Stimulated activated CD4-positive, alpha-beta T cell treated with anti-CD3 and anti-CD28 coated beads, Interleukin-2, amount 100 ng/mL, for 4 hours (primary cell): ENCODE data around the gene CA5A.
"Not testable (repeated sequence)": the region's sequence is repeated elsewhere in the genome, so short reads cannot be mapped to it uniquely, and the experiment has no call there.

Source experiments
- DNase-seq: peaks from one replicate; pipeline ENCODE4 v3.0.0-alpha.2; 2020; ENCODE audit warnings: low read depth

Gene CA5A

DNA sequence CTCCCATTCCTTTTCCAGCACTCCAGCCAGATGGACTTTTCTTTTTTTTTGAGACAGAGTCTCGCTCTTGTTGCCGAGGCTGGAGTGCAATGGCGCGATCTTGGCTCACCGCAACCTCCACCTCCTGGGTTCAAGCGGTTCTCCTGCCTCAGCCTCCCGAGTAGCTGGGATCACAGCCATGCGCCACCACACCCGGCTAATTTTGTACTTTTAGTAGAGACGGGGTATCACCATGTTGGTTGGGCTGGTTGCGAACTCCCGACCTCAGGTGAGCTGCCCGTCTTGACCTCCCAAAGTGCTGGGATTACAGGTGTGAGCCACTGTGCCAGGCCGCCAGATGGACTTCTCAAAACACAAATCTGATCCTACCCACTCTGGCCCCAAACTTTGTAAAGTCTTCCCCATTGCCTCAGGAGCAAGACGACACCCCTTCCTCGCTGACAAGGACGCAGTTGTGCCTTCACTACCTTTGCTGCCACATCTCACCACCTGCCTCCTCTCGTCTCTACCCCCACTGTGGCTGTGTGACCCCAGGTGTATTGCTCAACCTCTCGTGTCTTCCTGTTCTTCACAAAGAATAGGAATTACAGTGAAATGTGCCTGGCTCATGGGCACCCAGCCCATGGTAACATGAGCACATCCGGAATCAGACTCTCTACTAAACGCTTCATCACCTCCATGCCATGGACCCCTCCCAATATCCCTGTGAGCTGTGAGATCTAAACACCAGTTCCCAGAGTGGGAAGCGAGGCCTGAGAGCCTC lies 11.2 kb upstream of the CA5A start:
- DNase-seq = no peak

DNA sequence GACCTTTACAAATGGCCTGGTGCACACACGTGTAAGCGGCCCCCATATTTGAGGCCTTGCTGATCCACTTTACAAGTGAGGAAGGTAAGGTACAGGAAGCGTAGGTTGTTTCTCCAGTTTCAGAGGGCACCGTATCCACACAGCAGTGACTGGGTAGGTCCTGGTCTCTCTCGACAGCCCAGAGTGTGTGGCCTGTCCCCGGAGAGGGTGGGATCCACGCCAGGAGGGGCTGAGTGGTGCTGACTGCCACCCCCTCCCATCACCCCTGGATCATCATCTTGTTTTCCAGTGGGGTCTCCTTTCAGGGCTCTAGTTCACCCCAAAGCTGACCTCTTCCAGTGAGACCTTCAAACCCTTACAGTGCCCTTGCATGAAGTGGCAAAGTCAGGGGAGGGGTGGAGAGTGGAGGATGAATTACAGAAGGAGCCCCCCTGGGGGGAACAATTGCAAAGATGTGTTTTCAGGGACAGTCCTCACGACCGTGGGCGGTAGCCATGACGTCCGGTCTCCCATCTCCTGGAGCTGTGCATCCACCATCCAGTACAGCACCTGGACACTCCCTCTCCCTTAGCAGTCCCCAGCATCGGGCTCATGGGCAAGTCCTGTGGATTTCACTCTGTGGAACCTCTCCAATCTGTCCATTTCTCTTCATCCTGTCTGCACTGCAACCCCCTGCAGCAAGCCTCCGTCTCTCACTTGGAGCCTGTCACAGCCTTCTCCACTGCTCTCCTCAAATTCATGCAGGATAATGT lies 10.4 kb upstream of the CA5A start:
- no peak for DNase-seq

DNA sequence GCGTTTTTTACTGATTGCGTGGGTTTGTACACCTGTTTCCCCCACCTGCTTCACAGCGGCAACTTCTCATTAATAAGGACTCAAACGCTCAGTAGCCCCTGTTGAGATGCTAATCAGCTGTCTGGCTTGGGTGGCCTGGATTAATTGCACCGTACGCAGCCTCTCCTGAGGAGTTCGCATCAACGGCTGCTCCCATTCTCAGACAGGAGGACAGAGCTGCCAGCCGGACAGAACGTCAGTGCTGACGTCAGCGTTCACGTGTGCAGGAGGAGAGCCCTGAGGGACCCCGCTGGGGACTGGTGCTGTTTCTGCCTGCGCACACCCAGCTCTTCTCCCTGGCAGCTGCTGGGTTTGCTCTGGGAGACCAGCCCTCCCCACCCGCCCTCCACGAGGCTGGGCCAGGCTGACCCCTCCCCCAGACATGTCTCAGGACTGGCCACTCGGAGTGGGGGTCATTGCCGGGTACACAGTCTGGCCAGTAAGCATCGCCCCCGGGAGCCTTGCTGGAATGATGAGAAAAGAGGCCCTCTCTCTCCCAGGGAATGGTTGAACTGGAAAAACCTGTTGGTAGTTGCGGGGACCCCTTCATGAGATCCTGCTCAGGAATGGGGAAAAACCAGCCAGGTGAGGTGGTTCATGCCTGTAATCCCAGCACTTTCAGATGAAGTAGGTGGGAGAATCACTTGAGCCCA lies 9.2 kb upstream of the CA5A start:
- no peak for DNase-seq

DNA sequence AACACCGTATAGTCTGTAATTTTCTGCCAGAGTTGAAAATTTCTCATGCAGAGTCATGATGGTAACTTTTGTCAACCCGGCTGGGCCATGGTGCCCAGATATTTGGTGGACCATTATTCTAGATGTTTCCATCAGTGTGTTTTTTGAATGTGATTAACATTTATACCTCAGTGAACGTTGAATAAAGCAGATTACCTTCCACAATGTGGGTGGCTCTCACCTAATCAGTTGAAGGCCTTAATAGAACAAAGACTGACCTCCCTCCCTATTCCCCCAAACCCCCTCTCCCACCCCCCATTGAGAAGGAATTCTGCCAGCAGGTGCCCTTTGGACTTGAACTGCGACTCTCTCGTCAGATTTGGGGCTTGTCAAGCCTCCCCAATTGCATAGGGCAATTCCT lies 6.4 kb upstream of the CA5A start:
- no peak for DNase-seq

DNA sequence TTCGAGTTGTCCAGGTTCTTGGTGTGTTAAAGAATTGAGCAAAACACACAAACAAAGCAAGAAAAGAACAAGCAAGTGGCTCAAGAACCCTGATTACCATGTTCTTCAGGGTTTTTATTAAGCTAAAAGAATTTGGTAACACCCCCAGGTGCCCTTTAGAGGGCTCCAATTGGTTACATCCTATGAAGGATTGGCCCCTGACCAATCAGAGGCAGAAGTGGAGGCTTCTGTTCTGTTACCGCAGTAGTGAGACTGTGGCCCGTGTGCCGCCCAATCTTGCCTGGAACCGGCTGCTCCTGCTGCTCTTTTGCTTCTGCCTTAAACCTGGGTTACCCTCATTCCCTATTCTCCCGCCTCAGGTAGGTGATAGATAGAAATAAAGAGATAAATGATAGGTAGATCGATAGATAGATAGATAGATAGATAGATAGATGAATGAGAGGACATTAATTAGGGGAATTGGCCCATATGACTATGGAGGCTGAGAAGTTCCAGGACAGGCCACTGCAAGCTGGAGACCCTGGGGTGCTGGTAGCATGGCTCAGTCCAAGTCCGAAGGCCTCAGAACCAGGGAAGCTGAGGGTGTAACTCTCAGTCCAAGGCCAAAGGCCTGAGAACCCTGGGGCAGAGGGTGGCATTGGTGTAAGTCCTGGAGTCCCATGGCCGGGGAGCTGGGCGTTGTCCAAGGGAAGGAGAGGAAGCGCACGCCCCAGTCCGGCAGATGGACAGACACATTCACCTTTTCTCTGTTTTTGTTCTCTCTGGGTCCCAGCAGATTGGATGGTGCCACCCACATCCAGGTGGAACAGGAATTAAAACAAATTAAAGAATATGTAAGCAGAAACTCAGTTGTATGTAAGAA lies 3.5 kb upstream of the CA5A start:
- no peak for DNase-seq

DNA sequence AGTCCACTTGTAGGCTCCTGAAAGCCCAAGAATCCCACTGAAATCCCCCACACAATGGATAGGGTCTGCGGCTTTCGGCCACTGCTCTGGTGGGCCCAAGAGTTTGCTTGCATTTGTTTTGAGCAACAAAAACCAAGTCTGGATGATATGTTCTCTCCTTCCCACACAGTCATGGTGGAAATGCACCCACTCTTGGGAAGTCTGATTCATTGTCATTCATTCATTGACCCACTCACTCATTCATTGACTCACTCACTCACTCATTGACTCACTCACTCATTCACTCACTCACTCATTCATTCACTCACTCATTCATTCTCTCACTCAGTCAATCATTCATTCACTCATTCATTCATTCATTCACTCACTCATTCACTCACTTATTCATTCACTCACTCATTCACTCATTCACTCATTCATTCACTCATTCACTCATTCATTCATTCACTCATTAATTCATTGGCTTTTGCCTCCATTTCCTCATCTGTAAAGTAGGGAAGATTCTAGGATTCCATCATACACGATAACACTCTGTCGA lies 2.2 kb upstream of the CA5A start:
- no peak for DNase-seq

DNA sequence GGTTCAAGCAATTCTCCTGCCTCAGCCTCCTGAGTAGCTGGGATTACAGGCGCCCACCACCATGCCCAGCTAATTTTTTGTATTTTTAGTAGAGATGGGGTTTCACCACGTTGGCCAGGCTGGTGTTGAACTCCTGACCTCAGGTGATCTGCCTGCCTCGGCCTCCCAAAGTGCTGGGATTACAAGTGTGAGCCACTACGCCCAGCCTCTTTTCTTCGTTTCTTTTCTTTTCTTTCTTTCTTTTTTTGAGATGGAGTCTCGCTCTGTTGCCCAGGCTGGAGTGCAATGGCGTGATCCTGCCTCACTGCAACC lies 858 bp upstream of the CA5A start:
- DNase-seq = not testable (repeated sequence)

DNA sequence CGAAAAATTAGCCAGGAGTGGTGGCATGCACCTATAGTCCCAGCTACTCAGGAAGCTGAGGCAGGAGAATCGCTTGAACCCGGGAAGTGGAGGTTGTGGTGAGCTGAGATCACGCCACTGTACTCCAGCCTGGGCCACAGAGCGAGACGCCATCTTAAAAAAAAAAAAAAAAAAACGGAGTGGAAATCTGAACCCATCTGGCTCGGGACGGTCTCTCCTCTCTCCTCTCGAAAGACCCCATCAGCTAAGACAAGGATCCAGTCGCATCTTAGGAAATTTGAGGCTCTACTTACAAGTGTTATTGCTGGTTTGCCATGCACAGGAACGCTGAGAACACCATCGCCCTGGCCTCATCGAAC lies 334 bp downstream of the CA5A start:
- DNase-seq = not testable (repeated sequence)

DNA sequence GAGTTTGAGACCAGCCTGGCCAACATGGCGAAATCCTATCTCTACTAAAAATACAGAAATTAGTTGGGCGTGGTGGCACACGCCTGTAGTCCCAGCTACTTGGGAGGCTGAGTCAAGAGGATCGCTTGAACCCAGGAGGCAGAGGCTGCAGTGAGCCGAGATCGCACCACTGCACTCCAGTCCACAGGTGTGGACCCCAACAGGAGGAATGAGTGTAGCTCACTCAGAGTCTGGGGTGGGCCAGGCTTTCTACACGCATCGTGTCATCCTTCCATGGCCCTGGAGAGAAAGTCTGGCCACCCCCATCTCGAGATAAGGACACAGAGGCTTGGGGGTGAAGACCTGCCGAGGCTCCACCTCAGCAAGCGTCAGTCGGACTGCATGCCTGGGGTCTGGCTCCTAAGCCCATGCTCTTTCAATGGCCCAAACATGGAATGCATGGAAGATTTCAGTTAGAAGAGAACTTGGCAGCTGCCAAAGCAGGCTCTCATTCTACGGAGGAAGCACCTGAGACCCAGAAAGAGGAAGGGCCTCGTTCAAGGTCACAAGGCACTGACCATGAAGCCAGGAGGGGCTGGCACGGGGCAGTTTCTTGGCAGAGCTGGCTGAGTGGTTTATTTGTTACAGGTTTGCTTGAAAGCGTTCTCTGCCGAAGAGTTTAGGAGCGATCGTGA lies 1.4 kb downstream of the CA5A start:
- DNase-seq = not testable (repeated sequence)

DNA sequence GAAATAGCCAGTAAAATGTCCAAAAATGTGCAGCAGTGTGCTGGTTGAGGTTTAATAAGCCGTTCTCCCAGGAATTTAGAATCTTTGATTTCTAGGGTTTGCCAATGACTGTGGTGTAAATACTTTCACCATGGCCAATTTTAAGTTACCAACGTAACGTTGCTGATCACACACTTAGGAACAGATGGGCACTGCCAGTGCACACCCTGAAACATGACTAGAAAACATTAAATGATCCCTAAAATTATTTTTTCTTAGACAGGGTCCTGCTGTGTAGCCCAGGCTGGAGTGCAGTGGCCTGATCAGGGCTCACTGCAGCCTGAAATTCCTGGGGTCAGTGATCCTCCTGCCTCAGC lies 3.2 kb downstream of the CA5A start:
- no peak for DNase-seq

DNA sequence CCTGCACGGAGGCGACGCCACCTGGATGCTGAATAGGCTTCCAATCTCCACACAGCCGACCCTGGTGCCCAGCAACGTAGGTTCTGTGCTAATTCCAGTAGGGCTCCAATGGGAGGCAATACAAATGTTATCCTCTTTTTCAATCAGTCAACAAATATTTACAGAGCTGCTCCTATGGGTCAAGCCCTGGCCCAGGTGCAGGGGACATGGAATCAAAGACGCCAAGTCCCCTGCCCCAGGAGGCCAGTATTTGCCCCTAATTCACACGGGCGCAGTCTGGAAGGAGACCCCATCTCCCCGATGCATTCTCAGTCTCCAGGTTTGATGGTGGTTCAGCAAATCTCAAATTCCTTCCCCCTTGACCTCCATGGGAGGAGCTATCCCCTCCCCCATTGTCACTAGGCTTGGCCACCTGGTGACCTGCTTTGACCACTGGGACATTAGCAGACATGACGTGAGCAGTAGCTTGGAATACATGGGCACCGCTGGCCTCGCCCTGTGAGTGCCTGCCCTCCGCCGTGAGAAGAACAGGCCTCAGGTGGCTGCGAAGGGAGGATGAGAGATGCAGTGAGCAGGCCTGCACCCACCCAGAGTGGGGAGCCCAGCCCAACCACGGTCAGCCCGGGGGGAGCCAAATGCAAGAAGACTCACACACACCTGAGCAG lies 3.7 kb downstream of the CA5A start:
- not testable (repeated sequence) for DNase-seq

DNA sequence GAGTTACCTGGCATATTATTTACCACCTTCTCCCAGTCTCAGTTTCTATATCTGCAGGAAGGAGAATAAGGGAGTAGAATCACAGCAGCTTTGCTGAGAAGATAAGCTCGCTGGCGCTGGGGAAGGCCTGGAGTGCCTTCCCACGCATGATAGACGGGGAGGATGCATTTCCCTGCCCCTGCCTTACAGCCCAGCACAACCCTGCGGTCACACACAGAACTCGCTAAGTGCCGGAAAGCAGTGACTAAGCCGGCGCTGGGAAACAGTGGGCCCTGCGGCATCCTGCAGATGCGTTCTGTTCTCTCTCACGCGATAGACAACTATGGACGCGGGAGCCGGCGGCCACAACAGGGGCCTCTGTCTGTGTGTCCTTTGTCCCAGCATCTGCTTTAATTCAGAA lies 4.8 kb downstream of the CA5A start:
- DNase-seq = no peak

DNA sequence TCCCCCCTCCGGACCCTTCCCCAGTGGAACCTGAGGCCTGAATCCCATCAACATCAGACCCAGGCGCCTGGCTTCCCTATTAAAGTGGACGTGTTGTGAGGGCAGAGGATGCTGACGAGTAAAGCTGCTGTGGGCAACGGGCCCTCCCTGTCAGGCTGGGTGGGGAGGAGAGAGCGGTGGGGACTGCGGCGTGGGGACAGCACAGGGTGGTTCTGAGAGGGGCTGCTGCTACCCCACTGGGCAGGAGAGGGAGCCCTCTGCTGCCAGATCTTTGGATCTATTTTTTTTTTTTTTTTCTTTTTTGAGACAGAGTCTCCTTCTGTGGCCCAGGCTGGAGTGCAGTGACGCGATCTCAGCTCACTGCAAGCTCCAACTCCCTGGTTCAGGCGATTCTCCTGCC lies 5.9 kb downstream of the CA5A start:
- no peak for DNase-seq

DNA sequence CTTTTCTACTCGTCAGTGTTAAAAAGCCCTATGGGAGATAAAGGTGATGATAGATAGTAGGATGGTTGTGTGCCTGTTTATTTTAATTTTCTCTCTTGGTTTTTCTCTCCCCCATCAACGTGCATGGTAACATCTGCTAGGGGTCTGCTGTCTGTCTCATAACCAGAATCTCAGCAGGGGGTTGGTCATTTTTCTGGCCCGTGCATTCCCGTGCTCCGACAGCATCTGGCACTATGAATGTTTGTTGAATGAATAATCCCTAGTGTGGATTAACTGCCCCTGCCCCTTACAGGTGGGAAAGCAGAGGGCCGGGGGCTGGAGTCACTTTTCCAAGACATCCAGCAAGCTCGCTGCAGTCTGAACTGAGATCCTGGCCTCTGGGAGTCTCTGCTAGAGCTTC lies 6.3 kb downstream of the CA5A start:
- no peak for DNase-seq

DNA sequence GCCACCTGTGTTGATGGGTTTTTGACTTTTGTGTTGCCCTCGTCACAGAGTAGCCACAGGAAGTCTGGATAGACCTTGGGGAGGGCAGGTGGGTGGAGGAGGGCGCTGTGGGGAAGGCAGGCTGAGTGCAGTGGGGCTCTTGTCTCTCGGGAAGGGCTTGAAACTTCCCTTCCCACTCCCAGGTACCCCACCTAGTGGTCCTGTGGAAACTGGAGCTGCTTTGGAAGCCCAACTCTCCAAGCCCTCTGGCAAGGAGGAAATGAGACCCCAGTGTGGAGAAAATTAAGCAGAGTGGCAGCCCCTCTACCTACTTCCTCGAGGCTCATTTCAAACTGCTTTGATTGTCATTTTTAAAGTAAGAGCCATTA lies 9.2 kb downstream of the CA5A start:
- no peak for DNase-seq

DNA sequence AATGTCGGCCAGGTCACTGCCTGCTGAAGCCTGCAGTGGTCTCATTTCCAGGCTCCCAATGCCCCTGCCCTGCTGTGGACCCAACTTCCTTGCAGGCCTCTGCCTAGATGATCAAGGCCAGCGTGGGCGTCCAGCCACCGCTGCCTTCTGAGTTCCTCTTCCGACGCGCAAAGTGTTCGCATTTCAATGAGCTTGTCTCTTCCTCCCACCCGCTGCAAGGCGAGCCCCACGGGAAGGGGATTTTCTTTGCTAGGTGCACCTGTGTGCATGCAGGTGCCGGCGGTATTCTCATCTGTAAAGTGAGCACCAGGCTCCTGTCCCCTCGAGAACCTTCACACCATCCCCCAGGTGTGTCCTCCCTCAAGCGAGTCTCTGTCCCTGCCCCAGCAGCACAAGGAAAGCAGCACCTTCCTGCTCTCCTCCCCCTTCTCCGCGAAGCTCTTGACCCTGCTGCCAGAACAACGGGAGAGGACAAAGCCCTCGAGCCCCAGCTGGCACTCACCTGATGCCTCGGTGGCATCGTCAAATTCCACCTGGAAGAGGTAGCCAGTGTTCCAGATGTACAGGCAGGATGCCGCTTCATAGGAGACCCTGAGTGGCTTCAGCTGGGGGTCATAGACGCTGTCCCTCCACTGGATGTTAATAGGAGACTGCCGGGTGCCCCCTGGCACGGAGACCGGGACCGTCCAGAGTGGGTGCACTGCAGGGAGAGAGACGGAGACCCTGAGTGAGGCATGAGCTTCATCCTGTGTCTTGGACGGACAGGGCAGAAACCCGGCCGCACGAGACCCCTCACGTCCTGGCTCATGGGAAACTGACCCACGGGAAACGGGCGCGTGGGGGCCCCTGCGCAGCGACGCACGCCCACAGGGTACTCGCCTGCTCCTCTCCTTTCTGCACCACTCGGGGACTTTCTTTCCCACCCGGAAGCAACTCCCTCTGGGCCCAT lies 9.8 kb downstream of the CA5A start:
- peak; percentile 40 for DNase-seq

DNA sequence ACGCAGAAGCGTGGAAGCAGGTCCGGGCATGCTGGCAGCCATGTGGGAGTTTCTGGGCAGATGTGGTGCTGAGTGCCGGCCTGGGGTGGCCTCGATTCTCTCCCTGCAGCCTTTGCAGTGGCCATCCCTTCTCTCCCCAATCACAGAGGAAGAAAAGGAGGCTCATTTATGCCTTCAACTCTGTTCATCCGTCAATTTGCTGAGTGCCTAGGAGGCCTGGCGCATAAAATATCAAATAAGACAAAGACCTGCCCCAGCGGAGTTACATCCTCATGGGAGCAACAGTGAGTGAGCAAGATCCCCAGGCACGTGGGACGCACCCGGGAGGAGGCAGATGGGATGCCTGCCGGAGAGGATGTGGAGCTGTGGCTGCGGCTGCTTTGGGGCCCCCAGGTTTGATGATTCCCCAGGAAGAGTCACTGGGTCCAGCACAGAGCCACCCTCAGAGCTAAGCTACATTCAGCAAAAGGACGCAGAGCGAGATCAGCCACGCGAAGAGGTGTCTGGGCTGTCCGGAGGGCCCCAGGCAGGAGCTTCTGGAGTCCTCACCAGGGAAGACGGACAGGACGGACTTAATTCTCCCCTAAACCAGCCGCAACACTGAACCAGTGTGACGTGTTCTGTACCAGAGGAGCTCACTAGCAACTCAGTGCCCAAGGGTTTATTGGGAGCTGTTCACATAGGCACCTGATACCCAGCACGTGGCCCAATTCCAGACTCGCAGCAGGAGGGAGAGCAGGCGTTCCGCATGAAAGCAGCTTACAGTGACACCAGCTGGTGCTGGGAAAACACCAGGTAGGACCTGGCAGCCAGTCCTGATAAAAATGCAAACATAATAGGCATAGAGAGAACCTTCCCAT lies 11.3 kb downstream of the CA5A start:
- DNase-seq = no peak

DNA sequence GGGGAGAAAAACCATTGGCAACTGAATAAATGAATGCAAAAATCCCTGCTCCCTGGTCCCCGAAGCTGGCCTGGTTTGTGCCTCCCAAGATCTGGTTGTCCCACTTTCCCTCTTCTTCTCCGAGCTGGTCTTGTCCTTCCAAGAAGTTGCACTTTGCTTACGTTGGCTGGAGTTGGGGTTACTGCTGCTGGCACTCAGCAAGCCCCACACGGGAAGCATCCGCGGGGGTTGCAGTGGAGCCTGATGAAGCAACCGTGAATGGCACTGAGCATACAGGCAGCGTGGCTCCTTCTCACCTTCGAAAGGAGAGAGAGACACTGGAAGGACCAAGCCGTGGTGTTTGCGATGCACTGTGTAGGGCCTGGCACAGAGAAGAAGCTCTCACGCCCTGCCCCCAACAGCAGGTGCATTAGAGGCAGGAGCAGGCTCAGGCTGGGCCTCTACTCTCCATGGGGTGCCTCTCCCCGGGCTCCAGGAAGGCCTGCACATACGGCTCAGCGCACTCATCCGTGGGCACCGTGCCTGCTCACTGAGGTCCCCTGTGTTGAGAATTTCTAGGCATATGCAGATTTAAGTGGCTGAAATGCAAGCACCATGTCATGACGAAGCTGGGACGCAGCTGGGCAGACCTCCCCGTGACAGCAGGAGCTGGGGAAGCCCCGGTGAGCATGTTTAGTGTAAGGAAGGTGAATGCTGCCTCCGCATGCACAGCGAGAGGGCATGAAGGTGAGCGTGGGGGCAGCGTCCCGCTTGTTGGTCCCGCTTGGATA lies 12.1 kb downstream of the CA5A start:
- DNase-seq = no peak
